Panc1 (cell line): ENCODE results near the gene NEIL3. TPM values are rescaled to one million over a fixed set of nuclear protein-coding genes. Genes with fewer than 3 reads are reported as not detected.

Experiments used
- ATAC-seq: fragments of 200-7000 bp; cut with Tn5 transposase; 2 replicates; pipeline ENCODE4 v1.9.1; 2020; ENCODE audit warnings: mild to moderate bottlenecking, moderate library complexity
- BruUV-seq: library from RNA; stranded (reverse); fragments of 400-500 nt; replicated peaks from 2 replicates; lab custom pipeline; 2021; lab: Mats Ljungman, UMichigan
- CTCF ChIA-PET: fragments of 300-600 bp; sonication (Branson Sonifier 250); formaldehyde crosslinking; loops from one replicate; lab custom pipeline; 2022; ENCODE audit warnings: antibody characterized with exemption; lab: Charles Lee
- POLR2A ChIA-PET: fragments of 300-600 bp; sonication (Branson Sonifier 250); formaldehyde crosslinking; loops from one replicate; lab custom pipeline; 2022; ENCODE audit warnings: antibody characterized with exemption; lab: Charles Lee
- DNase-seq: peaks from one replicate; pipeline ENCODE4 v3.0.0-alpha.2; 2010; ENCODE audit warnings: low read depth, low spot score
- H3K27ac ChIP-seq: 2 replicates; pipeline ENCODE4 v1.5.1; 2011; ENCODE audit warnings: mild to moderate bottlenecking, low read length, inconsistent platforms
- H3K27me3 ChIP-seq: fragments of 200-500 bp; sonication (Bioruptor generic); 2 replicates; pipeline ENCODE4 v1.6.0; 2014; ENCODE audit warnings: low read length, inconsistent platforms; ENCODE audit not compliant: control insufficient read depth, insufficient read depth
- H3K36me3 ChIP-seq: fragments of 200-500 bp; sonication (Bioruptor generic); 2 replicates; pipeline ENCODE4 v1.5.1; 2014; ENCODE audit warnings: inconsistent platforms, mild to moderate bottlenecking, low read length, moderate library complexity; ENCODE audit not compliant: control insufficient read depth, insufficient read depth
- H3K4me1 ChIP-seq: 2 replicates; pipeline ENCODE4 v1.5.1; 2011; ENCODE audit warnings: inconsistent platforms, mild to moderate bottlenecking, low read length, moderate library complexity; ENCODE audit not compliant: control insufficient read depth, insufficient read depth
- H3K4me3 ChIP-seq, 2 experiments: 2 replicates each; pipeline ENCODE4 v1.5.1; 2011 to 2012; ENCODE audit warnings: low read depth in 2 of 2, low read length in 2 of 2, mild to moderate bottlenecking in 2 of 2, inconsistent platforms in 1 of 2, moderate library complexity in 1 of 2
- H3K9me3 ChIP-seq: fragments of 200-500 bp; sonication (Bioruptor generic); 2 replicates; pipeline ENCODE4 v1.5.1; 2014; ENCODE audit warnings: low read depth, mild to moderate bottlenecking, inconsistent platforms, low read length, moderate library complexity; ENCODE audit not compliant: control insufficient read depth, insufficient read depth
- CTCF ChIP-seq: fragments of 450-650 bp; IDR thresholded peaks from 2 replicates; pipeline ENCODE4 v1.5.1; 2017; ENCODE audit warnings: mild to moderate bottlenecking
- POLR2AphosphoS5 ChIP-seq: IDR thresholded peaks from 2 replicates; pipeline ENCODE4 v1.6.1; 2012; ENCODE audit warnings: mild to moderate bottlenecking, low read depth, low read length, moderate library complexity
- REST ChIP-seq, 2 experiments: IDR thresholded peaks; 2 replicates each; pipeline ENCODE4 v1.6.1; 2011 to 2012; ENCODE audit warnings: low read depth in 2 of 2, control low read depth in 1 of 2, low read length in 1 of 2, mild to moderate bottlenecking in 1 of 2, moderate library complexity in 1 of 2; ENCODE audit not compliant: insufficient read depth in 1 of 2
- SIN3A ChIP-seq: IDR thresholded peaks from 2 replicates; pipeline ENCODE4 v1.6.1; 2012; ENCODE audit warnings: low read depth, mild to moderate bottlenecking, low read length, moderate library complexity, borderline replicate concordance; ENCODE audit not compliant: insufficient read depth
- TCF7L2 ChIP-seq: IDR thresholded peaks from 2 replicates; pipeline ENCODE4 v1.6.1; 2011; ENCODE audit warnings: mild to moderate bottlenecking, low read depth, low read length, inconsistent platforms
- in situ Hi-C: cut with HindIII; loops from 2 replicates; pipeline ENCODE4 v1.10.0; 2016; ENCODE audit warnings: low sequenced_read_pairs, low pct_unique_long_range_greater_than_20kb
- intact Hi-C: fragments of 100-400 bp; cut with micrococcal nuclease; formaldehyde crosslinking; loops from one replicate; pipeline ENCODE4 v1.10.0; 2022; ENCODE audit not compliant: unreplicated experiment
- total RNA-seq: library from RNA; stranded (reverse); gene quantifications from one replicate; pipeline ENCODE4 v1.2.1, GENCODE V29; 2021; ENCODE audit not compliant: unreplicated experiment

NEIL3 gene
- total RNA-seq, 1 experiment from 2014 or later: 8.9 TPM

GRCh38 chr4:177311589-177311988 lies 1.9 kb downstream of the NEIL3 start:
- H3K9me3 ChIP-seq: no peaks in the 10 kb centered on the region
- TF ChIP-seq REST (IDR thresholded peaks at IDR 0.05; ENCODE audit: insufficient read depth in 1 of 2, low read depth in 2 of 2, low read length in 1 of 2): no peak
- TF ChIP-seq CTCF: no peak
- TF ChIP-seq POLR2AphosphoS5: no peak
- no peak for TF ChIP-seq TCF7L2
- TF ChIP-seq SIN3A: no peak
- ChIA-PET POLR2A (no interaction called here), CTCF (interaction anchor here (0.9 kb wide), 1 partner anchor 61 kb away, joined by 3 read pairs; no protein-coding TSS in a partner anchor)
- ATAC-seq: no peak
- in situ Hi-C loops (no loop called here), intact Hi-C loops (no loop called here)
- no peak overlapping the region for H3K4me3 ChIP-seq
- H3K27ac ChIP-seq: no peak overlapping the region
- H3K4me1 ChIP-seq: peaks cover 5% of the 10 kb centered on the region; the same call in 1 of the 2 replicates
- no peaks in the 10 kb centered on the region for H3K27me3 ChIP-seq
- BruUV-seq: no TSS peak
- no peak for DNase-seq
- H3K36me3 ChIP-seq: peaks cover 6% of the 10 kb centered on the region; the same call in 1 of the 2 replicates

- no peak overlapping the region for H3K27ac ChIP-seq
- ChIA-PET POLR2A (interaction anchor here (0.6 kb wide), 1 partner anchor 129 kb away, joined by 3 read pairs; no protein-coding TSS in a partner anchor), CTCF (no interaction called here)
- intact Hi-C loops (no loop called here), in situ Hi-C loops (no loop called here)
- H3K27me3 ChIP-seq: no peaks in the 10 kb centered on the region
- TF ChIP-seq SIN3A (no peak), CTCF (no peak), REST (IDR thresholded peaks at IDR 0.05; ENCODE audit: insufficient read depth in 1 of 2, low read depth in 2 of 2, low read length in 1 of 2) (no peak), POLR2AphosphoS5 (no peak)
- peaks cover 5% of the 10 kb centered on the region; the same call in 1 of the 2 replicates for H3K4me1 ChIP-seq
- ATAC-seq (no peak), DNase-seq (no peak)
- no peaks in the 10 kb centered on the region for H3K9me3 ChIP-seq
- no peak overlapping the region for H3K4me3 ChIP-seq
- BruUV-seq: no TSS peak
- peaks cover 6% of the 10 kb centered on the region; the same call in 1 of the 2 replicates for H3K36me3 ChIP-seq
Observed at GRCh38 chr4:177313263-177313662, 3.6 kb downstream of the NEIL3 start.
